ENCODE data around the gene ITPR2.
"Not testable (repeated sequence)": the region's sequence is repeated elsewhere in the genome, so short reads cannot be mapped to it uniquely, and the experiment has no call there.

Gene ITPR2

GRCh38 chr12:26614011-26614616, 218.9 kb downstream of the ITPR2 start:
- DNase-seq: no peak

- DNase-seq: no peak
Measured at GRCh38 chr12:26612203-26612602, 220.8 kb downstream of the ITPR2 start.

GRCh38 chr12:26611598-26611997, 221.4 kb downstream of the ITPR2 start:
- no peak for DNase-seq

- no peak for DNase-seq
Measured at GRCh38 chr12:26610774-26611173, 222.2 kb downstream of the ITPR2 start.

GRCh38 chr12:26609986-26610385, 223.0 kb downstream of the ITPR2 start:
- no peak for DNase-seq

- no peak for DNase-seq
Measured at GRCh38 chr12:26608706-26609105, 224.3 kb downstream of the ITPR2 start.

- no peak for DNase-seq
Measured at GRCh38 chr12:26608273-26608672, 224.7 kb downstream of the ITPR2 start.

GRCh38 chr12:26606911-26607310, 226.1 kb downstream of the ITPR2 start:
- DNase-seq: no peak

GRCh38 chr12:26604813-26605212, 228.2 kb downstream of the ITPR2 start:
- DNase-seq: not testable (repeated sequence)

GRCh38 chr12:26599096-26599695, 233.8 kb downstream of the ITPR2 start:
- DNase-seq: no peak

GRCh38 chr12:26595806-26596205, 237.2 kb downstream of the ITPR2 start:
- DNase-seq: no peak

- no peak for DNase-seq
Measured at GRCh38 chr12:26580619-26581018, 252.4 kb downstream of the ITPR2 start.

GRCh38 chr12:26576266-26576665, 256.7 kb downstream of the ITPR2 start:
- DNase-seq: no peak

- peak; percentile 58 for DNase-seq
Measured at GRCh38 chr12:26573225-26573909, 259.6 kb downstream of the ITPR2 start.

- peak; percentile 69 for DNase-seq
Measured at GRCh38 chr12:26572137-26572536, 260.9 kb downstream of the ITPR2 start.

- no peak for DNase-seq
Measured at GRCh38 chr12:26571560-26571959, 261.4 kb downstream of the ITPR2 start.

GRCh38 chr12:26567126-26567525, 265.9 kb downstream of the ITPR2 start:
- DNase-seq: no peak

GRCh38 chr12:26566675-26567074, 266.3 kb downstream of the ITPR2 start:
- no peak for DNase-seq

- DNase-seq: no peak
Measured at GRCh38 chr12:26566186-26566585, 266.8 kb downstream of the ITPR2 start.

- DNase-seq: no peak
Measured at GRCh38 chr12:26564391-26564790, 268.6 kb downstream of the ITPR2 start.

GRCh38 chr12:26563552-26563951, 269.4 kb downstream of the ITPR2 start:
- no peak for DNase-seq

- DNase-seq: no peak
Measured at GRCh38 chr12:26557326-26557725, 275.7 kb downstream of the ITPR2 start.

GRCh38 chr12:26556916-26557315, 276.1 kb downstream of the ITPR2 start:
- DNase-seq: no peak

GRCh38 chr12:26555139-26555538, 277.9 kb downstream of the ITPR2 start:
- no peak for DNase-seq
